ENCODE results near the gene COQ8A.
"Not testable (repeated sequence)": the region's sequence is repeated elsewhere in the genome, so short reads cannot be mapped to it uniquely, and the experiment has no call there.

Gene COQ8A

GRCh38 chr1:226951286-226952117 lies 11.4 kb downstream of the COQ8A start:
- no peak for DNase-seq (ENCODE audit: low read depth, low spot score)

GRCh38 chr1:226952118-226952441 lies 12.0 kb downstream of the COQ8A start:
- no peak for DNase-seq (ENCODE audit: low read depth, low spot score)

- no peak for DNase-seq (ENCODE audit: low read depth, low spot score)
Measured at GRCh38 chr1:226953175-226953800, 13.2 kb downstream of the COQ8A start.

GRCh38 chr1:226954337-226954736 lies 14.2 kb downstream of the COQ8A start:
- no peak for DNase-seq (ENCODE audit: low read depth, low spot score)

GRCh38 chr1:226954777-226955176 lies 14.7 kb downstream of the COQ8A start:
- DNase-seq (ENCODE audit: low read depth, low spot score), result no peak

GRCh38 chr1:226955857-226956256 lies 15.8 kb downstream of the COQ8A start:
- DNase-seq (ENCODE audit: low read depth, low spot score), result not testable (repeated sequence)

GRCh38 chr1:226956942-226957713 lies 17.0 kb downstream of the COQ8A start:
- no peak for DNase-seq (ENCODE audit: low read depth, low spot score)

- no peak for DNase-seq (ENCODE audit: low read depth, low spot score)
Measured at GRCh38 chr1:226957714-226958113, 17.6 kb downstream of the COQ8A start.

- no peak for DNase-seq (ENCODE audit: low read depth, low spot score)
Measured at GRCh38 chr1:226958300-226958699, 18.2 kb downstream of the COQ8A start.

GRCh38 chr1:226960256-226960655 lies 20.2 kb downstream of the COQ8A start:
- DNase-seq (ENCODE audit: low read depth, low spot score), result no peak

- DNase-seq (ENCODE audit: low read depth, low spot score), result no peak
Measured at GRCh38 chr1:226960944-226961765, 21.1 kb downstream of the COQ8A start.

GRCh38 chr1:226962421-226963391 lies 22.6 kb downstream of the COQ8A start:
- DNase-seq (ENCODE audit: low read depth, low spot score), result no peak

GRCh38 chr1:226964068-226964425 lies 24.0 kb downstream of the COQ8A start:
- no peak for DNase-seq (ENCODE audit: low read depth, low spot score)

- DNase-seq (ENCODE audit: low read depth, low spot score), result no peak
Measured at GRCh38 chr1:226964611-226965486, 24.8 kb downstream of the COQ8A start.

GRCh38 chr1:226965581-226966440 lies 25.7 kb downstream of the COQ8A start:
- DNase-seq (ENCODE audit: low read depth, low spot score), result no peak

- no peak for DNase-seq (ENCODE audit: low read depth, low spot score)
Measured at GRCh38 chr1:226966683-226967082, 26.6 kb downstream of the COQ8A start.

- DNase-seq (ENCODE audit: low read depth, low spot score), result no peak
Measured at GRCh38 chr1:226967665-226968064, 27.6 kb downstream of the COQ8A start.

GRCh38 chr1:226971765-226972164 lies 31.7 kb downstream of the COQ8A start:
- no peak for DNase-seq (ENCODE audit: low read depth, low spot score)

- DNase-seq (ENCODE audit: low read depth, low spot score), result no peak
Measured at GRCh38 chr1:226972931-226973330, 32.8 kb downstream of the COQ8A start.

Data from brain pericyte (primary cell).